GM06990 (cell line): Measurements from ENCODE around the gene SLC9A9.
"Not testable (repeated sequence)": the region's sequence is repeated elsewhere in the genome, so short reads cannot be mapped to it uniquely, and the experiment has no call there.

Experiments used
- DNase-seq: peaks from one replicate; pipeline ENCODE4 v3.0.0-alpha.2; 2011; ENCODE audit not compliant: insufficient read length; ENCODE audit errors: extremely low read depth
- H3K27me3 ChIP-seq: replicated peaks from 2 replicates; pipeline ENCODE4 v1.6.0; 2011; ENCODE audit warnings: low read length; ENCODE audit not compliant: control insufficient read depth, insufficient read depth
- H3K36me3 ChIP-seq: 2 replicates; pipeline ENCODE4 v1.5.1; 2011; ENCODE audit warnings: low read length; ENCODE audit not compliant: control insufficient read depth, insufficient read depth
- H3K4me3 ChIP-seq: replicated peaks from 2 replicates; pipeline ENCODE4 v1.5.1; 2011; ENCODE audit warnings: low read depth, mild to moderate bottlenecking, control low read depth, low read length
- CTCF ChIP-seq: IDR thresholded peaks from 2 replicates; pipeline ENCODE4 v1.5.1; 2011; ENCODE audit warnings: low read length, control low read depth, mild to moderate bottlenecking, inconsistent platforms; ENCODE audit not compliant: insufficient read depth, poor library complexity, severe bottlenecking

Gene SLC9A9

DNA sequence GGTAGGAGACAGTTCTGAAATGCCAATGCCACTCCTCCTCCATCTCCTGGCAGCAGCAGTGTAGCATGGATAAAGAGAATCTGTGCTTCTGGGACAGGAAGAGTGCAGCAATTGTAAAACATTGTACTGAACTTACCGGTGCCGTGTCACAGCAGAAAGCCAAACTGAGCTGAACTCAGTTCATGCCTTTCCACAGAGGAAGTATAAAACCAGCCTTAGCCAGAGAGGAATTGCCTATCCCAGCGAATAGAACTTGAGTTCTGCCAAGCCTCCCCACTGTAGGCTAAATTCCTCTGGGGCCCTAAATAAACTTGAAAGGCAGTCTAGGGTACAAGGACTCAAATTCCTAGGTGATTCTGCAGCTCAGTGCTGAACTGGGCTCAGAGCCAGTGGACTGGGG lies 148.8 kb downstream of the SLC9A9 start:
- no peak for DNase-seq
- no peaks in the 10 kb centered on the region for H3K27me3 ChIP-seq
- TF ChIP-seq CTCF = no peak
- H3K36me3 ChIP-seq = no peaks in the 10 kb centered on the region
- no peak overlapping the region for H3K4me3 ChIP-seq

GRCh38 chr3:143698682-143699303 lies 149.5 kb downstream of the SLC9A9 start:
- Histone ChIP-seq H3K4me3 (no peak overlapping the region), H3K27me3 (no peaks in the 10 kb centered on the region), H3K36me3 (no peaks in the 10 kb centered on the region)
- no peak for TF ChIP-seq CTCF
- no peak for DNase-seq

GRCh38 chr3:143697975-143698374 lies 150.3 kb downstream of the SLC9A9 start:
- no peak for DNase-seq
- Histone ChIP-seq H3K27me3 (no peaks in the 10 kb centered on the region), H3K36me3 (no peaks in the 10 kb centered on the region), H3K4me3 (no peak overlapping the region)
- TF ChIP-seq CTCF = no peak

DNA sequence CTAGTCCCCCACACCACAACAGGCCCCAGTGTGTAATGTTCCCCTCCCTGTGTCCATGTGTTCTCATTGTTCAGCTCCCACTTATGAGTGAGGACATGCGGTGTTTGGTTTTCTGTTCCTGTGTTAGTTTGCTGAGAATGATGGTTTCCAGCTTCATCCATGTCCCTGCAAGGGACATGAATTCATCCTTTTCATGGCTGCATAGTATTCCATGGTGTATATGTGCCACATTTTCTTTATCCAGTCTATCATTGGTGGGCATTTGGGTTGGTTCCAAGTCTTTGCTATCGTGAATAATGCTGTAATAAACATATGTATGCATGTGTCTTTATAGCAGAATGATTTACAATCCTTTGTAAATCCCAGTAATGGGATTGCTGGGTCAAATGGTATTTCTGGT lies 152.9 kb downstream of the SLC9A9 start:
- not testable (repeated sequence) for H3K36me3 ChIP-seq, H3K4me3 ChIP-seq, H3K27me3 ChIP-seq, DNase-seq

- no peak for DNase-seq
- Histone ChIP-seq H3K27me3 (no peaks in the 10 kb centered on the region), H3K4me3 (no peak overlapping the region), H3K36me3 (no peaks in the 10 kb centered on the region)
- no peak for TF ChIP-seq CTCF
Observed at GRCh38 chr3:143693506-143693905, 154.8 kb downstream of the SLC9A9 start.

DNA sequence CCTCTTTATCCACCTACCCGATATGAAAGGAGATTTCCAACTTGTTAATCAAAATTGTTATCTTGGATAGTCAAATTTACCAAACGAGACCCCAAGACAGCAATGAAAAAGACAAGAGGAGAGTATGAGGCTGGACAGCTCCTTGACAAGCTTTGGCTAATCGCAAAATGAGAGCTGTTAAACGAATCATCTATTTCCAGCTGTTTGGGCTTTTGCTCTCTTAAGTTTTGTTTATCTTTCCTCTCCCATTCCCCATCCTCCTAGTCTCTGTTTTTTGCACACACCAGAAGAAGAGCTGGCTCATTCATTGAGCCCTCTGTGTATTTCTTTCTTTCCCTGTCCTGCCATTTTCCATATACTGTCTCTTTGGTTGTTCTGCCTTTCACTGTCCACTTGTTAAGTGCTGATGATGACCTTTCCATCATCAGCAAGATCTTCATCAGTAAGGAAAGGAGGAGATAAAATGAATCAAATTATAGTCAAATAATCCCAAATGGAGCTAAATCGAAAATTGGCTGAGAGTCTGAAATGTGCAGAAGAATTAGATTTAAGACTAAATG lies 161.6 kb downstream of the SLC9A9 start:
- Histone ChIP-seq H3K4me3 (no peak overlapping the region), H3K27me3 (no peaks in the 10 kb centered on the region), H3K36me3 (no peaks in the 10 kb centered on the region)
- TF ChIP-seq CTCF = no peak
- DNase-seq = no peak
